DND-41 (cell line): ENCODE data around the gene JAZF1.

Experiments
- ATAC-seq: fragments of 200-7000 bp; cut with Tn5 transposase; 3 replicates; pipeline ENCODE4 v1.9.1; 2021; ENCODE audit warnings: low read depth; ENCODE audit not compliant: insufficient read depth
- DNase-seq: peaks from one replicate; pipeline ENCODE4 v3.0.0-alpha.2; 2020
- H2AFZ ChIP-seq: 2 replicates; pipeline ENCODE4 v1.6.0; 2012; ENCODE audit warnings: low read depth, low read length
- H3K27ac ChIP-seq: 2 replicates; pipeline ENCODE4 v1.5.1; 2012; ENCODE audit warnings: low read length, inconsistent platforms
- H3K27me3 ChIP-seq: fragments of 200-600 bp; sonication (generic); 2 replicates; pipeline ENCODE4 v1.6.0; 2012; ENCODE audit warnings: low read length, mild to moderate bottlenecking, inconsistent platforms; ENCODE audit not compliant: insufficient read depth, poor library complexity
- H3K36me3 ChIP-seq: 2 replicates; pipeline ENCODE4 v1.5.1; 2012; ENCODE audit warnings: low read length, inconsistent platforms; ENCODE audit not compliant: insufficient read depth
- H3K4me1 ChIP-seq: 2 replicates; pipeline ENCODE4 v1.5.1; 2012; ENCODE audit warnings: mild to moderate bottlenecking, low read length; ENCODE audit not compliant: insufficient read depth
- H3K4me2 ChIP-seq: 2 replicates; pipeline ENCODE4 v1.6.0; 2012; ENCODE audit warnings: mild to moderate bottlenecking, moderate library complexity, low read length, inconsistent platforms; ENCODE audit not compliant: insufficient read depth
- H3K4me3 ChIP-seq, 2 experiments: fragments of 200-600 bp in 1 of 2; shearing (Covaris generic) in 1 of 2; 2 replicates each; pipeline ENCODE4 v1.5.1; 2012 to 2016; ENCODE audit warnings: inconsistent platforms in 2 of 2, low read length in 2 of 2, mild to moderate bottlenecking in 2 of 2, low read depth in 1 of 2, moderate library complexity in 1 of 2
- H3K79me2 ChIP-seq: 2 replicates; pipeline ENCODE4 v1.6.0; 2012; ENCODE audit warnings: low read length, inconsistent platforms; ENCODE audit not compliant: insufficient read depth
- H3K9ac ChIP-seq: 2 replicates; pipeline ENCODE4 v1.6.0; 2012; ENCODE audit warnings: low read depth, mild to moderate bottlenecking, inconsistent platforms, low read length, moderate library complexity
- H3K9me3 ChIP-seq: 2 replicates; pipeline ENCODE4 v1.5.1; 2012; ENCODE audit warnings: low read length, moderate library complexity, mild to moderate bottlenecking, inconsistent platforms; ENCODE audit not compliant: insufficient read depth, severe bottlenecking
- H4K20me1 ChIP-seq: 2 replicates; pipeline ENCODE4 v1.6.0; 2012; ENCODE audit warnings: low read length; ENCODE audit not compliant: insufficient read depth
- EZH2 ChIP-seq: IDR thresholded peaks from 3 replicates; pipeline ENCODE4 v1.6.1; 2012; ENCODE audit warnings: borderline replicate concordance, low read depth, mild to moderate bottlenecking, moderate library complexity, low read length, inconsistent platforms; ENCODE audit not compliant: severe bottlenecking
- TF ChIP-seq, protein P1 (sequence below): IDR thresholded peaks from 2 replicates; pipeline ENCODE4 v1.5.1; 2012; ENCODE audit warnings: borderline replicate concordance, low read length, moderate library complexity, mild to moderate bottlenecking; ENCODE audit not compliant: poor library complexity, severe bottlenecking; ENCODE audit errors: extremely low read depth

Gene JAZF1

DNA sequence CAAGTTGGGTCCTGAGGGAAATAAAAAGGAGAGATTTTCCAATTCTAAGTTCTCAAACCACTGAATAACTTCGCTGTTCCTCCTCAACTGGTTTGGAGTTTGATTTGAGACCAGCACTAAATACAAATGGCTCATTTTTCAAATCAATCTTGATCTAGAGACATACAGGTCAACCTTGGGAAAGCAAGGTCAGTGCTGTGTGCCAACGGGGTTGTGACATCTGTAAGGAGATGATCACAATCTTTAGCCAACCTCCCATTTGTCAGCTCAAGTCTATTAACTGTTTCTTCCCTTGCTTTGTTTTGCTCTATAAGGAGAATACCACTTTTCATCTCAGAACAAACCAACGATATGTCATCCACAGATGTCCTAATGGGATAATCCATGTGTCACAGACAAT, 309.5 kb downstream of the JAZF1 start:
- ATAC-seq (no peak), DNase-seq (no peak)
- H3K27ac ChIP-seq = no peak overlapping the region
- no peak overlapping the region for H3K4me3 ChIP-seq
- H3K9ac ChIP-seq = no peak overlapping the region
- H2AFZ ChIP-seq = no peak overlapping the region
- no peaks in the 10 kb centered on the region for H3K4me1 ChIP-seq
- no peaks in the 10 kb centered on the region for H3K27me3 ChIP-seq
- TF ChIP-seq, protein P1, sequence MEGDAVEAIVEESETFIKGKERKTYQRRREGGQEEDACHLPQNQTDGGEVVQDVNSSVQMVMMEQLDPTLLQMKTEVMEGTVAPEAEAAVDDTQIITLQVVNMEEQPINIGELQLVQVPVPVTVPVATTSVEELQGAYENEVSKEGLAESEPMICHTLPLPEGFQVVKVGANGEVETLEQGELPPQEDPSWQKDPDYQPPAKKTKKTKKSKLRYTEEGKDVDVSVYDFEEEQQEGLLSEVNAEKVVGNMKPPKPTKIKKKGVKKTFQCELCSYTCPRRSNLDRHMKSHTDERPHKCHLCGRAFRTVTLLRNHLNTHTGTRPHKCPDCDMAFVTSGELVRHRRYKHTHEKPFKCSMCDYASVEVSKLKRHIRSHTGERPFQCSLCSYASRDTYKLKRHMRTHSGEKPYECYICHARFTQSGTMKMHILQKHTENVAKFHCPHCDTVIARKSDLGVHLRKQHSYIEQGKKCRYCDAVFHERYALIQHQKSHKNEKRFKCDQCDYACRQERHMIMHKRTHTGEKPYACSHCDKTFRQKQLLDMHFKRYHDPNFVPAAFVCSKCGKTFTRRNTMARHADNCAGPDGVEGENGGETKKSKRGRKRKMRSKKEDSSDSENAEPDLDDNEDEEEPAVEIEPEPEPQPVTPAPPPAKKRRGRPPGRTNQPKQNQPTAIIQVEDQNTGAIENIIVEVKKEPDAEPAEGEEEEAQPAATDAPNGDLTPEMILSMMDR = no peak
- TF ChIP-seq EZH2 = no peak
- no peaks in the 10 kb centered on the region for H3K9me3 ChIP-seq
- H3K4me2 ChIP-seq = no peak overlapping the region
- H3K36me3 ChIP-seq = no peaks in the 10 kb centered on the region
- H3K79me2 ChIP-seq = no peaks in the 10 kb centered on the region
- 0 out of 2 replicates have a peak, but pooled peaks cover 2% of the 10 kb centered on the region for H4K20me1 ChIP-seq

DNA sequence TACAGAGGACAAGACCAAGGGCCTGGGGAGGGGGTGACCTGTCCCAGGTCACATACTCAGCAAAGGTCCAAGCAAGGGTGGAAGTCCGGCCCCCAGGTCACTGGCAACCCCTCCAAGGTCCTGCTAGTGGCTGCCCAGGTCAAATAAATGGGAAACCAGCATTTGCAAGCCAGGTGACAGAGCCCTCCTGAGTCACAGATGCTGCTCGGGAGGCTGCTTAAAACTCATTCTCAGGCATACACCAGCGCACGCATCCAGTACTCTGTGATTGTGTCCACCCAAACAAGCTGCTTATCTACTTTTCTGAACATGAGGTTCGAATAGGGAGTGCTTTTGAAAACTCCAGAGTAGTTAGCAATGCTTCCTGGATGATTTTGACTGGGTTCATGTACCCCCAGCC, 310.0 kb downstream of the JAZF1 start:
- DNase-seq (no peak), ATAC-seq (no peak)
- no peak overlapping the region for H3K4me2 ChIP-seq
- no peak overlapping the region for H3K9ac ChIP-seq
- H3K36me3 ChIP-seq = no peaks in the 10 kb centered on the region
- no peaks in the 10 kb centered on the region for H3K9me3 ChIP-seq
- no peaks in the 10 kb centered on the region for H3K79me2 ChIP-seq
- 0 out of 2 replicates have a peak, but pooled peaks cover 2% of the 10 kb centered on the region for H4K20me1 ChIP-seq
- no peak overlapping the region for H3K4me3 ChIP-seq
- no peaks in the 10 kb centered on the region for H3K4me1 ChIP-seq
- H3K27ac ChIP-seq = no peak overlapping the region
- no peak overlapping the region for H2AFZ ChIP-seq
- no peaks in the 10 kb centered on the region for H3K27me3 ChIP-seq
- TF ChIP-seq, protein P1 = no peak
- no peak for TF ChIP-seq EZH2

DNA sequence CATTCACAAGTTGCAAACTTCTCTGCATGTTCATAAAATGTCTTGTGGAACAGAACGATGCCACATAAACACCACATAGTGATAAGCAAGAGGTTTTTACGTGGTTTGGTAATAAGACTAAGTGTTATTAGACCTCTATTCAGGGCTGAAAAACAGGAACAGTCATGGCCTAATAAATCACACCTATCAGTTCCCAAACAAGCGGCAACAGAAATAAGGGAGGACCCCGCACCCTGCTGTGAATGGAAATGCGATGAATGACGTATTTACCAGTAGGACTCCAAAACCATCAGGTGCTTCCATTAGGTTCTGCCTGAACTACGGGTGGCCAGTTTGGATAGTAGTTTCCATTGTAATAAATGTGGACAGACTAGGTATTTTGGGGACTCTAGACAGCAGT, 311.5 kb downstream of the JAZF1 start:
- DNase-seq = no peak
- Histone ChIP-seq H4K20me1 (0 out of 2 replicates have a peak, but pooled peaks cover 2% of the 10 kb centered on the region), H3K4me2 (no peak overlapping the region), H3K27ac (no peak overlapping the region), H3K27me3 (no peaks in the 10 kb centered on the region), H3K9ac (no peak overlapping the region), H3K36me3 (no peaks in the 10 kb centered on the region), H3K79me2 (no peaks in the 10 kb centered on the region), H3K9me3 (no peaks in the 10 kb centered on the region), H3K4me3 (no peak overlapping the region), H2AFZ (no peak overlapping the region), H3K4me1 (no peaks in the 10 kb centered on the region)
- no peak for TF ChIP-seq EZH2
- TF ChIP-seq, protein P1 = no peak
- no peak for ATAC-seq

DNA sequence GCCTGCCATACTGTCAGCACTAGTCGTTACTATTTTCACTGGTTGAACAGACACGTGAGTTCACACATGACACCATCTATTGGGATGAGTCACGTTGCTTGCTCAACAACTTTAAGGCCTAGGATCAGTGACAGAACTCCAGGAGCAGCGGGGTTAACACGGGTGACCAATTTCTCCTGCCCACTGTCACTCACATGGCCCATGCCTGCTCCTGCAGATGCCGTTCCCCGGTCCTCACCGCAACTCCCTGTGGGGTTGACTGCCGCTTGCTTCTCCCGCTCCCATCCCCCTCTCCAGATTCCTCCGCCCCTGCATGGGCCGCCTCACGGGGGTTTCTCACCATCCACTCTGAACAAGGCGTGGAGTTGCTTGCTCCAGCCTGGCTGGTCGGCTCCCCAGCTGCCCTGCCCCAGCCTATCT, 312.5 kb downstream of the JAZF1 start:
- TF ChIP-seq, protein P1 = no peak
- TF ChIP-seq EZH2 = no peak
- no peak overlapping the region for H2AFZ ChIP-seq
- H3K79me2 ChIP-seq = no peaks in the 10 kb centered on the region
- DNase-seq (no peak), ATAC-seq (no peak)
- H3K9me3 ChIP-seq = no peaks in the 10 kb centered on the region
- no peaks in the 10 kb centered on the region for H3K36me3 ChIP-seq
- H3K9ac ChIP-seq = no peak overlapping the region
- no peak overlapping the region for H3K4me2 ChIP-seq
- no peaks in the 10 kb centered on the region for H3K27me3 ChIP-seq
- no peak overlapping the region for H3K27ac ChIP-seq
- H3K4me3 ChIP-seq = no peak overlapping the region
- H4K20me1 ChIP-seq = no peaks in the 10 kb centered on the region
- no peaks in the 10 kb centered on the region for H3K4me1 ChIP-seq
